SK-N-SH (cell line): ENCODE results near the gene SYT5. TPM values are rescaled to one million over a fixed set of nuclear protein-coding genes. Genes with fewer than 3 reads are reported as not detected.

ENCODE experiments used
- CTCF ChIA-PET: fragments of 300-600, 350-600 bp; formaldehyde crosslinking; extraction: SDS; loops from one replicate; lab custom pipeline; 2021; lab: Yijun Ruan, JAX
- POLR2A ChIA-PET: fragments of 350-600 bp; sonication (Branson Sonifier 250); formaldehyde crosslinking; extraction: SDS; loops from one replicate; lab custom pipeline; 2020; ENCODE audit warnings: antibody characterized with exemption, inconsistent platforms; lab: Yijun Ruan, JAX
- DNase-seq: peaks from one replicate; pipeline ENCODE4 v3.0.0; 2012
- H2AFZ ChIP-seq: fragments of 200-600 bp; sonication (generic); 2 replicates; pipeline ENCODE4 v1.8.1; 2016; ENCODE audit warnings: antibody characterized with exemption, mild to moderate bottlenecking, low read depth
- H3F3A ChIP-seq: fragments of 200-600 bp; sonication (generic); replicated peaks from 2 replicates; pipeline ENCODE3; 2016; ENCODE audit warnings: antibody characterized with exemption, mild to moderate bottlenecking; ENCODE audit not compliant: insufficient read depth
- H3K27ac ChIP-seq, 2 experiments: fragments of 200-500 bp in 1 of 2; fragments of 200-600 bp in 1 of 2; sonication (Bioruptor generic) in 1 of 2; sonication (generic), shearing (Covaris generic) in 1 of 2; 2 replicates each; pipeline versions ENCODE4 v1.5.1 to v1.6.1; 2014 to 2016; ENCODE audit warnings: low read depth in 2 of 2, inconsistent platforms in 1 of 2, low read length in 1 of 2, mild to moderate bottlenecking in 1 of 2, mixed read lengths in 1 of 2
- H3K27me3 ChIP-seq: fragments of 200-600 bp; sonication (generic), shearing (Covaris generic); 2 replicates; pipeline ENCODE4 v1.6.1; 2016; ENCODE audit warnings: mixed run types; ENCODE audit not compliant: insufficient read depth
- H3K36me3 ChIP-seq, 2 experiments: fragments of 200-500 bp in 1 of 2; fragments of 200-600 bp in 1 of 2; sonication (Bioruptor generic) in 1 of 2; sonication (generic) in 1 of 2; replicated peaks in 1 of 2; 2 replicates each; pipeline versions ENCODE3 to v1.5.1; 2014 to 2016; ENCODE audit warnings: low read length in 1 of 2, mild to moderate bottlenecking in 1 of 2; ENCODE audit not compliant: insufficient read depth in 2 of 2, control insufficient read depth in 1 of 2
- H3K4me1 ChIP-seq, 2 experiments: fragments of 200-500 bp in 1 of 2; fragments of 200-600 bp in 1 of 2; sonication (Bioruptor generic) in 1 of 2; sonication (generic), shearing (Covaris generic) in 1 of 2; 2 replicates each; pipeline versions ENCODE4 v1.5.1 to v1.6.1; 2014 to 2016; ENCODE audit warnings: low read depth in 1 of 2, low read length in 1 of 2, mixed run types in 1 of 2; ENCODE audit not compliant: insufficient read depth in 2 of 2, control insufficient read depth in 1 of 2
- H3K4me2 ChIP-seq: fragments of 200-600 bp; sonication (generic), shearing (Covaris generic); 2 replicates; pipeline ENCODE4 v1.6.1; 2017; ENCODE audit warnings: mixed run types
- H3K4me3 ChIP-seq, 2 experiments: fragments of 200-500 bp in 1 of 2; fragments of 200-600 bp in 1 of 2; sonication (Bioruptor generic) in 1 of 2; sonication (generic), shearing (Covaris generic) in 1 of 2; 2 replicates each; pipeline versions ENCODE4 v1.5.1 to v1.8.1; 2014 to 2016; ENCODE audit warnings: low read depth in 2 of 2, inconsistent platforms in 1 of 2, low read length in 1 of 2, mild to moderate bottlenecking in 1 of 2, mixed read lengths in 1 of 2, moderate library complexity in 1 of 2
- H3K79me2 ChIP-seq: fragments of 200-600 bp; sonication (generic); 2 replicates; pipeline ENCODE4 v1.8.1; 2017; ENCODE audit warnings: mild to moderate bottlenecking; ENCODE audit not compliant: insufficient read depth
- H3K9ac ChIP-seq: fragments of 200-600 bp; sonication (generic); 2 replicates; pipeline ENCODE4 v1.6.1; 2017; ENCODE audit warnings: mixed run types
- H3K9me2 ChIP-seq: fragments of 200-600 bp; sonication (generic); 2 replicates; pipeline ENCODE4 v1.6.1; 2017; ENCODE audit warnings: mixed run types
- H3K9me3 ChIP-seq: fragments of 200-600 bp; sonication (generic); 2 replicates; pipeline ENCODE4 v1.6.1; 2017; ENCODE audit warnings: mixed run types, mild to moderate bottlenecking, moderate library complexity
- H4K20me1 ChIP-seq: fragments of 200-600 bp; sonication (generic); 2 replicates; pipeline ENCODE4 v1.6.1; 2017; ENCODE audit warnings: mild to moderate bottlenecking, mixed run types; ENCODE audit not compliant: insufficient read depth
- CHD2 ChIP-seq: fragments of 150-350 bp; IDR thresholded peaks from 2 replicates; pipeline ENCODE4 v1.6.1; 2018; ENCODE audit warnings: low read length; ENCODE audit not compliant: partially characterized antibody
- CTCF ChIP-seq: fragments of 200-600 bp; sonication (generic); IDR thresholded peaks from 2 replicates; pipeline ENCODE4 v1.6.1; 2017; ENCODE audit warnings: antibody characterized with exemption, mild to moderate bottlenecking, moderate library complexity
- EP300 ChIP-seq, 2 experiments: IDR thresholded peaks; 2 replicates each; pipeline versions ENCODE4 v1.4.0 to v1.6.1; 2012; ENCODE audit warnings: borderline replicate concordance in 1 of 2, low read depth in 1 of 2, low read length in 1 of 2
- EZH2phosphoT487 ChIP-seq: fragments of 200-600 bp; sonication (generic); IDR thresholded peaks from 2 replicates; pipeline ENCODE4 v1.6.1; 2017; ENCODE audit warnings: low read depth, mixed run types, mild to moderate bottlenecking, antibody characterized with exemption, moderate library complexity, borderline replicate concordance
- FOXJ3 ChIP-seq: sonication (generic); formaldehyde crosslinking; IDR thresholded peaks from 2 replicates; pipeline ENCODE4 v1.5.1; 2020; ENCODE audit warnings: mild to moderate bottlenecking, missing genetic modification reagents
- FOXM1 ChIP-seq: IDR thresholded peaks from 2 replicates; pipeline ENCODE4 v1.4.0; 2012; ENCODE audit warnings: low read depth, mild to moderate bottlenecking
- GABPA ChIP-seq: IDR thresholded peaks from 2 replicates; pipeline ENCODE4 v1.4.0; 2012; ENCODE audit warnings: low read depth, mild to moderate bottlenecking
- GATA2 ChIP-seq: sonication (generic); formaldehyde crosslinking; IDR thresholded peaks from 2 replicates; pipeline ENCODE4 v1.5.0; 2020; ENCODE audit warnings: mild to moderate bottlenecking, missing genetic modification reagents
- JUND ChIP-seq: IDR thresholded peaks from 2 replicates; pipeline ENCODE4 v1.4.0; 2012
- NFIC ChIP-seq: IDR thresholded peaks from 2 replicates; pipeline ENCODE4 v1.4.0; 2012; ENCODE audit warnings: borderline replicate concordance
- PBX3 ChIP-seq: IDR thresholded peaks from 2 replicates; pipeline ENCODE4; 2012
- POLR2AphosphoS5 ChIP-seq: IDR thresholded peaks from 2 replicates; pipeline ENCODE4 v1.6.1; 2012; ENCODE audit warnings: low read depth, low read length
- RCOR1 ChIP-seq: fragments of 150-350 bp; IDR thresholded peaks from 2 replicates; pipeline ENCODE4 v1.6.1; 2017; ENCODE audit warnings: antibody characterized with exemption, low read length
- REST ChIP-seq: IDR thresholded peaks from 2 replicates; pipeline ENCODE4 v1.6.1; 2012; ENCODE audit warnings: mild to moderate bottlenecking, low read depth, low read length, moderate library complexity
- SMC3 ChIP-seq: IDR thresholded peaks from 2 replicates; pipeline ENCODE4 v1.6.1; 2012; ENCODE audit warnings: low read depth, low read length, improper control_type of control experiment
- TAF1 ChIP-seq: IDR thresholded peaks from 2 replicates; pipeline ENCODE4 v1.6.1; 2012; ENCODE audit warnings: low read depth, mild to moderate bottlenecking, low read length, moderate library complexity, borderline replicate concordance
- USF1 ChIP-seq: IDR thresholded peaks from 2 replicates; pipeline ENCODE4 v1.4.0; 2012; ENCODE audit warnings: low read depth, borderline replicate concordance
- WGBS: methylation state at CpG from one replicate; pipeline ENCODE4 v1.1.6; 2017; ENCODE audit warnings: low lambda C conversion rate; 5-methylcytosine and 5-hydroxymethylcytosine counted together
- polyA plus RNA-seq, 3 experiments: library from polyadenylated mRNA; depleted of rRNA; stranded (reverse); fragments of >200 nt; gene quantifications; 2 replicates each; pipeline ENCODE4 v1.2.3, GENCODE V29; 2012

SYT5 gene
- polyA plus RNA-seq, 1 of the 3 experiments (the other 2 are of a cell fraction), result 0.21 TPM

- no peak overlapping the region for H3K4me2 ChIP-seq
- ChIA-PET POLR2A (no interaction called here), CTCF (interaction anchor here (1.3 to 3.2 kb wide), 7 partner anchors 8 to 253 kb away, joined by 3 to 37 read pairs (median 8); partner anchors contain the start of gene PPP1R12C)
- H3F3A ChIP-seq, result peaks cover 4% of the 10 kb centered on the region
- no peaks in the 10 kb centered on the region for H3K4me1 ChIP-seq
- H3K79me2 ChIP-seq, result no peaks in the 10 kb centered on the region
- no peaks in the 10 kb centered on the region for H4K20me1 ChIP-seq
- no peak for DNase-seq
- H3K9me3 ChIP-seq, result no peaks in the 10 kb centered on the region
- H3K27me3 ChIP-seq, result peaks cover 13% of the 10 kb centered on the region; the same call in 1 of the 2 replicates
- TF ChIP-seq FOXM1, result no peak
- no peak for TF ChIP-seq JUND
- no peak for TF ChIP-seq GABPA
- no peak for TF ChIP-seq RCOR1
- no peak for TF ChIP-seq SMC3
- no peak for TF ChIP-seq PBX3
- no peak for TF ChIP-seq NFIC
- TF ChIP-seq GATA2 (CRISPR knock-in tag), result no peak
- no peak for TF ChIP-seq POLR2AphosphoS5
- TF ChIP-seq EP300 (IDR thresholded peaks at IDR 0.05; ENCODE audit: borderline replicate concordance in 1 of 2, low read depth in 1 of 2, low read length in 1 of 2), result no peak
- no peak for TF ChIP-seq TAF1
- TF ChIP-seq REST, result no peak
- TF ChIP-seq FOXJ3 (CRISPR knock-in tag), result no peak
- no peak for TF ChIP-seq EZH2phosphoT487
- TF ChIP-seq CTCF, result no peak
- no peak for TF ChIP-seq USF1
- no peak for TF ChIP-seq CHD2
- H3K9me2 ChIP-seq, result no peaks in the 10 kb centered on the region
- no peak overlapping the region for H3K9ac ChIP-seq
- no peaks in the 10 kb centered on the region for H3K36me3 ChIP-seq
- no peak overlapping the region for H3K27ac ChIP-seq
- H3K4me3 ChIP-seq, result no peak overlapping the region
- H2AFZ ChIP-seq, result no peak overlapping the region
- 65% methylated on average over 14 of the region's 25 CpGs for WGBS
Observed at GRCh38 chr19:55133639-55134444, 46.2 kb downstream of the SYT5 start.
